ENCODE results near the gene TMC8. TPM values are rescaled to one million over a fixed set of nuclear protein-coding genes. Genes with fewer than 3 reads are reported as not detected.
"Not testable (repeated sequence)": the region's sequence is repeated elsewhere in the genome, so short reads cannot be mapped to it uniquely, and the experiment has no call there.

TMC8 gene
- polyA plus RNA-seq, 3 donors, result 4.6 to 5.9 (median 4.9) TPM

GRCh38 chr17:78131172-78132083 lies 857 bp downstream of the TMC8 start:
- H3K27ac ChIP-seq (ENCODE audit: low read depth, low read length), result no peak overlapping the region
- WGBS, 3 donors, result 17 to 29% (median 20%) methylated on average over 57 to 73 of the region's 74 CpGs

GRCh38 chr17:78132084-78132676 lies 1.6 kb downstream of the TMC8 start:
- 23 to 31% (median 28%) methylated on average over 33 to 38 of the region's 38 CpGs for WGBS, 3 donors
- H3K27ac ChIP-seq (ENCODE audit: low read depth, low read length), result no peak overlapping the region

- 72 to 92% (median 75%) methylated on average over 9 of the region's 9 CpGs for WGBS, 3 donors
- H3K27ac ChIP-seq (ENCODE audit: low read depth, low read length), result no peak overlapping the region
Measured at GRCh38 chr17:78132767-78133178, 2.2 kb downstream of the TMC8 start.

GRCh38 chr17:78133179-78133951 lies 2.8 kb downstream of the TMC8 start:
- H3K27ac ChIP-seq (ENCODE audit: low read depth, low read length), result no peak overlapping the region
- 76 to 86% (median 77%) methylated on average over 30 of the region's 30 CpGs for WGBS, 3 donors

- H3K27ac ChIP-seq (ENCODE audit: low read depth, low read length), result no peak overlapping the region
- WGBS, 3 donors, result 48 to 54% (median 52%) methylated on average over 39 of the region's 39 CpGs
Measured at GRCh38 chr17:78133971-78134898, 3.7 kb downstream of the TMC8 start.

- H3K27ac ChIP-seq (ENCODE audit: low read depth, low read length), result no peak overlapping the region
- 78 to 85% (median 80%) methylated on average over 9 of the region's 9 CpGs for WGBS, 3 donors
Measured at GRCh38 chr17:78134899-78135385, 4.4 kb downstream of the TMC8 start.

GRCh38 chr17:78135858-78136500 lies 5.4 kb downstream of the TMC8 start:
- 88 to 95% (median 90%) methylated on average over 9 of the region's 9 CpGs for WGBS, 3 donors
- H3K27ac ChIP-seq (ENCODE audit: low read depth, low read length), result no peak overlapping the region

GRCh38 chr17:78137392-78138203 lies 7.0 kb downstream of the TMC8 start:
- no peak overlapping the region for H3K27ac ChIP-seq (ENCODE audit: low read depth, low read length)
- 54 to 64% (median 57%) methylated on average over 26 of the region's 26 CpGs for WGBS, 3 donors

- WGBS, 3 donors, result 82 to 85% (median 83%) methylated on average over 17 of the region's 17 CpGs
- no peak overlapping the region for H3K27ac ChIP-seq (ENCODE audit: low read depth, low read length)
Measured at GRCh38 chr17:78138204-78139060, 7.9 kb downstream of the TMC8 start.

GRCh38 chr17:78139861-78140168 lies 9.2 kb downstream of the TMC8 start:
- H3K27ac ChIP-seq (ENCODE audit: low read depth, low read length), result not testable (repeated sequence)
- WGBS, 3 donors, result 85 to 92% (median 89%) methylated on average over 12 of the region's 12 CpGs

- 25 to 29% (median 29%) methylated on average over 46 to 58 of the region's 58 CpGs for WGBS, 3 donors
- H3K27ac ChIP-seq (ENCODE audit: low read depth, low read length), result no peak overlapping the region
Measured at GRCh38 chr17:78140169-78141051, 9.8 kb downstream of the TMC8 start.

GRCh38 chr17:78141437-78142118 lies 11.0 kb downstream of the TMC8 start:
- no peak overlapping the region for H3K27ac ChIP-seq (ENCODE audit: low read depth, low read length)
- WGBS, 3 donors, result 74 to 81% (median 78%) methylated on average over 20 of the region's 20 CpGs

GRCh38 chr17:78142119-78142861 lies 11.7 kb downstream of the TMC8 start:
- H3K27ac ChIP-seq (ENCODE audit: low read depth, low read length), result no peak overlapping the region
- 76 to 83% (median 79%) methylated on average over 16 of the region's 16 CpGs for WGBS, 3 donors

All from adipose tissue (tissue), 3 donors.